Right lobe of liver (tissue), 4 donors: Measurements from ENCODE around the gene S1PR2.
"Not testable (repeated sequence)": the region's sequence is repeated elsewhere in the genome, so short reads cannot be mapped to it uniquely, and the experiment has no call there.

Experiments
- CTCF ChIP-seq, 4 donors: fragments of 200-600 bp in 3 of 4; fragments of 450-650 bp in 1 of 4; IDR thresholded peaks; one replicate each; pipeline versions ENCODE4 v1.5.1 to v1.8.0; 2016 to 2022; ENCODE audit warnings: antibody characterized with exemption in 4 of 4, mild to moderate bottlenecking in 2 of 4
- POLR2A ChIP-seq: fragments of 450-650 bp; IDR thresholded peaks from one replicate; pipeline ENCODE4 v1.6.1; 2017; ENCODE audit warnings: antibody characterized with exemption, mild to moderate bottlenecking
- donor health status: DM: no; HTN: no; CAD: no.
- donor health status: DM: no; HTN: no; CAD: no.
- donor health status: DM: no; HTN: yes; CAD: no.

DNA sequence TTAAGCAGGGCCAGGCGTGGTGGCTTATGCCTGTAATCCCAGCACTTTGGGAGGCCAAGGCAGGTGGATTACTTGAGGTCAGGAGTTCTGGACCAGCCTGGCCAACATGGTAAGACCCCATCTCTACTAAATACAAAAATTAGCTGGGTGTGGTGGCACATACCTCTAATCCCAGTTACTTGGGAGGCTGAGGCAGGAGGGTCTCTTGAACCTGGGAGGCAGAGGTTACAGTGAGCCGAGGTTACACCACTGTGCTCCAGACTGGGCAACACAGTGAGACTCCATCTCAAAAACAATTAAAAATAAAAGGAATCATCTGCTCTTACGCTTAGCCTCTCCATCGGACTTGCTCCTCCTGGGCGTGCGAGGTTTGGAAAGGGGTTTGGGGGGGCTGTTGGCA is 51.1 kb downstream of the S1PR2 start:
- TF ChIP-seq CTCF (IDR thresholded peaks at IDR 0.05); POLR2A: not testable (repeated sequence)
